ENCODE measurements around the gene ASTN2.

The ASTN2 gene

GRCh38 chr9:116661037-116661954, 753.6 kb downstream of the ASTN2 start:
- DNase-seq (ENCODE audit: low read depth): no peak

GRCh38 chr9:116658265-116658664, 756.6 kb downstream of the ASTN2 start:
- DNase-seq (ENCODE audit: low read depth): no peak

- no peak for DNase-seq (ENCODE audit: low read depth)
Observed at GRCh38 chr9:116656977-116657376, 757.9 kb downstream of the ASTN2 start.

GRCh38 chr9:116656501-116656971, 758.3 kb downstream of the ASTN2 start:
- no peak for DNase-seq (ENCODE audit: low read depth)

- DNase-seq (ENCODE audit: low read depth): no peak
Observed at GRCh38 chr9:116654059-116654355, 760.9 kb downstream of the ASTN2 start.

- no peak for DNase-seq (ENCODE audit: low read depth)
Observed at GRCh38 chr9:116653348-116654058, 761.4 kb downstream of the ASTN2 start.

GRCh38 chr9:116647515-116647809, 767.4 kb downstream of the ASTN2 start:
- DNase-seq (ENCODE audit: low read depth): no peak

- no peak for DNase-seq (ENCODE audit: low read depth)
Observed at GRCh38 chr9:116646661-116647514, 768.0 kb downstream of the ASTN2 start.

- no peak for DNase-seq (ENCODE audit: low read depth)
Observed at GRCh38 chr9:116644091-116644688, 770.7 kb downstream of the ASTN2 start.

GRCh38 chr9:116643691-116644090, 771.2 kb downstream of the ASTN2 start:
- no peak for DNase-seq (ENCODE audit: low read depth)

GRCh38 chr9:116641292-116642059, 773.4 kb downstream of the ASTN2 start:
- DNase-seq (ENCODE audit: low read depth): no peak

- DNase-seq (ENCODE audit: low read depth): no peak
Observed at GRCh38 chr9:116639251-116639741, 775.6 kb downstream of the ASTN2 start.

GRCh38 chr9:116635908-116636307, 778.9 kb downstream of the ASTN2 start:
- DNase-seq (ENCODE audit: low read depth): no peak

GRCh38 chr9:116632990-116633838, 781.6 kb downstream of the ASTN2 start:
- no peak for DNase-seq (ENCODE audit: low read depth)

- DNase-seq (ENCODE audit: low read depth): no peak
Observed at GRCh38 chr9:116629634-116630033, 785.2 kb downstream of the ASTN2 start.

- DNase-seq (ENCODE audit: low read depth): no peak
Observed at GRCh38 chr9:116628716-116629115, 786.1 kb downstream of the ASTN2 start.

GRCh38 chr9:116627433-116627832, 787.4 kb downstream of the ASTN2 start:
- DNase-seq (ENCODE audit: low read depth): no peak

GRCh38 chr9:116626762-116627161, 788.1 kb downstream of the ASTN2 start:
- no peak for DNase-seq (ENCODE audit: low read depth)

GRCh38 chr9:116623715-116624114, 791.1 kb downstream of the ASTN2 start:
- DNase-seq (ENCODE audit: low read depth): no peak

- DNase-seq (ENCODE audit: low read depth): no peak
Observed at GRCh38 chr9:116617389-116617788, 797.5 kb downstream of the ASTN2 start.

Measured in stimulated activated CD8-positive, alpha-beta memory T cell treated with anti-CD3 and anti-CD28 coated beads, Interleukin-12 subunit alpha, Interleukin-12 subunit beta, amount 100 ng/mL, for 4 hours (primary cell).